GM18517 (cell line): Measurements from ENCODE around the gene GPR85.
A peak's percentile ranks its signal among the peaks of the same experiment; 100 is the strongest.
"Not testable (repeated sequence)": the region's sequence is repeated elsewhere in the genome, so short reads cannot be mapped to it uniquely, and the experiment has no call there.

Experiments
- ATAC-seq: cut with Tn5 transposase; IDR thresholded peaks from one replicate; pipeline ENCODE4 v1.9.1; 2021; ENCODE audit warnings: mild to moderate bottlenecking, moderate library complexity; ENCODE audit not compliant: unreplicated experiment

The GPR85 gene

GRCh38 chr7:113086431-113086888 is at the start of gene GPR85:
Gene GPR85 (minus strand): TSS chr7:113086827. CDS start chr7:113084721, 2,106 bp downstream.
- peak; percentile 57 for ATAC-seq

GRCh38 chr7:113134025-113134424 is 47.4 kb upstream of the GPR85 start:
- ATAC-seq = no peak

GRCh38 chr7:113131367-113131766 is 44.7 kb upstream of the GPR85 start:
- ATAC-seq = no peak

GRCh38 chr7:113128031-113128430 is 41.4 kb upstream of the GPR85 start:
- no peak for ATAC-seq

GRCh38 chr7:113125728-113126127 is 39.1 kb upstream of the GPR85 start:
- ATAC-seq = no peak

- ATAC-seq = no peak
Measured at GRCh38 chr7:113122744-113123143, 36.1 kb upstream of the GPR85 start.

- no peak for ATAC-seq
Measured at GRCh38 chr7:113120647-113121046, 34.0 kb upstream of the GPR85 start.

- ATAC-seq = no peak
Measured at GRCh38 chr7:113119429-113119828, 32.8 kb upstream of the GPR85 start.

- peak; percentile 98 for ATAC-seq
Measured at GRCh38 chr7:113118074-113118959, 31.7 kb upstream of the GPR85 start, which contains the start of gene SMIM30. Gene SMIM30 (minus strand): TSS chr7:113118554. CDS start chr7:113117578, 976 bp downstream.

GRCh38 chr7:113117374-113117774 is 30.7 kb upstream of the GPR85 start:
- not testable (repeated sequence) for ATAC-seq

- no peak for ATAC-seq
Measured at GRCh38 chr7:113113912-113114311, 27.3 kb upstream of the GPR85 start.

- ATAC-seq = no peak
Measured at GRCh38 chr7:113109718-113110117, 23.1 kb upstream of the GPR85 start.

- ATAC-seq = no peak
Measured at GRCh38 chr7:113100121-113100603, 13.5 kb upstream of the GPR85 start.

- no peak for ATAC-seq
Measured at GRCh38 chr7:113099284-113099919, 12.8 kb upstream of the GPR85 start.

GRCh38 chr7:113094517-113095249 is 8.1 kb upstream of the GPR85 start:
- no peak for ATAC-seq

GRCh38 chr7:113093561-113093960 is 6.9 kb upstream of the GPR85 start:
- no peak for ATAC-seq

GRCh38 chr7:113092762-113093161 is 6.1 kb upstream of the GPR85 start:
- no peak for ATAC-seq

- peak; percentile 52 for ATAC-seq
Measured at GRCh38 chr7:113087071-113087998, 708 bp upstream of the GPR85 start.

GRCh38 chr7:113085781-113086390 is 741 bp downstream of the GPR85 start:
- peak; percentile 26 for ATAC-seq
